Testis (tissue), 3 donors: Measurements from ENCODE around the gene CISD2. TPM values are rescaled to one million over a fixed set of nuclear protein-coding genes. Genes with fewer than 3 reads are reported as not detected.

Experiments used
- DNase-seq: peaks from one replicate; pipeline ENCODE4 v3.0.0-alpha.2; 2019
- H3K27ac ChIP-seq, 2 donors: fragments of 200-600 bp; sonication (generic); one replicate each; pipeline ENCODE4 v1.5.1; 2019
- H3K27me3 ChIP-seq: fragments of 200-600 bp; sonication (generic); one replicate; pipeline ENCODE4 v1.5.1; 2019
- H3K36me3 ChIP-seq: fragments of 200-600 bp; sonication (generic); one replicate; pipeline ENCODE4 v1.5.1; 2017; ENCODE audit warnings: low read depth; ENCODE audit errors: missing control alignments
- H3K4me1 ChIP-seq: fragments of 200-600 bp; sonication (generic); one replicate; pipeline ENCODE4 v1.5.1; 2019
- H3K4me3 ChIP-seq, 2 donors: fragments of 200-600 bp; sonication (generic); one replicate each; pipeline ENCODE4 v1.5.1; 2017 to 2019
- H3K9me3 ChIP-seq: fragments of 200-600 bp; sonication (generic); one replicate; pipeline ENCODE4 v1.5.1; 2017
- POLR2A ChIP-seq: fragments of 450-650 bp; IDR thresholded peaks from one replicate; pipeline ENCODE4 v1.6.1; 2017; ENCODE audit warnings: antibody characterized with exemption, mild to moderate bottlenecking, moderate library complexity
- WGBS, 2 donors: methylation state at CpG; one replicate each; pipeline ENCODE4 v1.1.5; 2018; 5-methylcytosine and 5-hydroxymethylcytosine counted together
- intact Hi-C: fragments of 100-400 bp; cut with DNase I; formaldehyde crosslinking; loops from one replicate; pipeline ENCODE4 v1.15.1; 2023; ENCODE audit warnings: low total_unique reads
- polyA plus RNA-seq: library from polyadenylated mRNA; stranded (reverse); fragments of 350-450 nt; fragmentation: Illumina TruSeq; extraction: RNeasy Lipid Tissue Mini Kit (QIAGEN cat#74804); gene quantifications from one replicate; pipeline ENCODE4 v1.2.3, GENCODE V29; 2014; ENCODE audit warnings: low read depth, low replicate concordance; ENCODE audit not compliant: insufficient read depth
- total RNA-seq, 2 donors: library from RNA; depleted of rRNA; stranded (reverse); fragments of >200 nt; gene quantifications; one replicate each; pipeline ENCODE4 v1.2.3, GENCODE V29; 2016
- TF ChIP-seq, protein P1 (sequence below), 3 experiments: fragments of 450-650 bp in 2 of 3; fragments of 200-600 bp in 1 of 3; sonication (generic) in 1 of 3; IDR thresholded peaks; one replicate each; pipeline ENCODE4 v1.5.1; 2016 to 2019; ENCODE audit warnings: antibody characterized with exemption in 3 of 3, mild to moderate bottlenecking in 2 of 3, moderate library complexity in 1 of 3

Gene CISD2
- total and polyA plus RNA-seq, 3 donors from 2014 or later = 8.4 to 19.4 (median 10.3) TPM

DNA sequence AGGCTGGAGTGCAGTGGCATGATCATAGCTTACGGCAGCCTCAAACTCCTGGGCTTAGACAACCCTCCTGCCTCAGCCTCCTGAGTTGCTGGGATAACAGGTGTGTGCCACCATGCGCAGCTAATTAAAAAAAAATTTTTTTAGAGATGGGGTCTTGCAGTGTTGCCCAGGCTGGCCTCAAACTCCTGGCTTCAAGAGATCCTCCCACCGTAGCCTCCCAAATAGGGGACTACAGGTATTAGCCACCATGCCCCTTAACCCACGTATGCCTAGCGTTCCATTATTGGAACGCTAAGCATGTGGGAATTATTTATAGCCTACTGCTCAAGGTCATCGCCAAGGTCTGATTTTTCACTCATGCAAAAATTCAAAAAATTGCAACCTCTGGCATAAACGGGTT, 21.1 kb upstream of the CISD2 start:
- H3K27ac ChIP-seq = no peak overlapping the region
- H3K9me3 ChIP-seq = no peaks in the 10 kb centered on the region
- H3K36me3 ChIP-seq = no peaks in the 10 kb centered on the region
- no peaks in the 10 kb centered on the region for H3K27me3 ChIP-seq
- WGBS, 2 donors = 90 to 91% methylated on average over 8 of the region's 8 CpGs
- H3K4me3 ChIP-seq = no peak overlapping the region
- DNase-seq = no peak
- intact Hi-C loops = no loop called here
- TF ChIP-seq POLR2A = no peak
- TF ChIP-seq, protein P1, sequence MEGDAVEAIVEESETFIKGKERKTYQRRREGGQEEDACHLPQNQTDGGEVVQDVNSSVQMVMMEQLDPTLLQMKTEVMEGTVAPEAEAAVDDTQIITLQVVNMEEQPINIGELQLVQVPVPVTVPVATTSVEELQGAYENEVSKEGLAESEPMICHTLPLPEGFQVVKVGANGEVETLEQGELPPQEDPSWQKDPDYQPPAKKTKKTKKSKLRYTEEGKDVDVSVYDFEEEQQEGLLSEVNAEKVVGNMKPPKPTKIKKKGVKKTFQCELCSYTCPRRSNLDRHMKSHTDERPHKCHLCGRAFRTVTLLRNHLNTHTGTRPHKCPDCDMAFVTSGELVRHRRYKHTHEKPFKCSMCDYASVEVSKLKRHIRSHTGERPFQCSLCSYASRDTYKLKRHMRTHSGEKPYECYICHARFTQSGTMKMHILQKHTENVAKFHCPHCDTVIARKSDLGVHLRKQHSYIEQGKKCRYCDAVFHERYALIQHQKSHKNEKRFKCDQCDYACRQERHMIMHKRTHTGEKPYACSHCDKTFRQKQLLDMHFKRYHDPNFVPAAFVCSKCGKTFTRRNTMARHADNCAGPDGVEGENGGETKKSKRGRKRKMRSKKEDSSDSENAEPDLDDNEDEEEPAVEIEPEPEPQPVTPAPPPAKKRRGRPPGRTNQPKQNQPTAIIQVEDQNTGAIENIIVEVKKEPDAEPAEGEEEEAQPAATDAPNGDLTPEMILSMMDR (IDR thresholded peaks at IDR 0.05) = no peak
- no peaks in the 10 kb centered on the region for H3K4me1 ChIP-seq

DNA sequence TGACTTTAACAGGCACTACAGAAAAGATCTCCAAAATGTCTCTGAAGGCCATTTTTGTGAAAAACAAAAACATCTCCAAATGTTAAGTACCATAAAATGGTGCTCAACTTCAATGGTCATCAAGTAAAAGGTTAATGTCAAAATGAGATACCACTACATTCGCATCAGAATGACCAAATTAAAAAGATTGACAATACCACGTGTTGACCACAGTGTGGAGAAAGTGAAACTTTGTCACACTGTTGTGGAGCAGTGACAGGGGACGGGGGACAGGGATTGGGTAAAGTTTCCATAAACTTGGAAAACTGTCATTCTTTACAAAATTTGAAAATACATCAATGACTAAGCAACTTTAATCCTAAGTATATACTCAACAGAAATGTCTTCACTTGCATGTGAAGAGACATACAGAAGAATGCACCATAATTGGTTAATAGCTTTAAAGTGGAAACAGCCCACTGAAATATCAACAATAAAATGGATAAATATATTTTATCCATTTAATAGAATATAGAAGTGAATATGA, 19.1 kb upstream of the CISD2 start:
- 72 to 80% methylated on average over 3 of the region's 3 CpGs for WGBS, 2 donors
- intact Hi-C loops = no loop called here
- no peaks in the 10 kb centered on the region for H3K9me3 ChIP-seq
- H3K4me3 ChIP-seq = no peak overlapping the region
- H3K4me1 ChIP-seq = no peaks in the 10 kb centered on the region
- no peaks in the 10 kb centered on the region for H3K27me3 ChIP-seq
- no peak for DNase-seq
- TF ChIP-seq POLR2A = no peak
- TF ChIP-seq, protein P1 (IDR thresholded peaks at IDR 0.05) = no peak
- H3K36me3 ChIP-seq = no peaks in the 10 kb centered on the region
- no peak overlapping the region for H3K27ac ChIP-seq

DNA sequence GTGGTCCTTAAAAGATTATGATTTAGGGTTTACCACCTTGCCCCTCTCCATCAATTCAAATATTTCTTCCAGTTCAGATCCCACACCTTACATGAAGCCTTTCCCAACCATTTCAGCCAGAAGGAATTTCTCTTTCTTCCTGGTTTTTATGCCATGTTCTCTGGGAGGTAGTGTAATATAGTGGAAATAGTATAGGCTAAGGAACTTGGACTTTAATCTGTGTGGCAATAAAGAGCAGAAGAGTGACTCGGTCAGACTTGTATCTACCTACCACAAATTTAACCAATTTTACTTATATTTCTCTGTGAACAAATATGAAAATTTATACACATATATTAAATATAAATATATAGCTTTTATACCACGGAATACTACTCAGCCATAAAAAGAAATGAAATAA, 18.4 kb upstream of the CISD2 start:
- intact Hi-C loops = no loop called here
- H3K36me3 ChIP-seq = no peaks in the 10 kb centered on the region
- H3K4me3 ChIP-seq = no peak overlapping the region
- H3K27ac ChIP-seq = no peak overlapping the region
- H3K9me3 ChIP-seq = no peaks in the 10 kb centered on the region
- whole genome bisulfite sequencing, 2 donors = 76 to 84% methylated on average over 2 of the region's 2 CpGs
- TF ChIP-seq, protein P1 (IDR thresholded peaks at IDR 0.05) = no peak
- DNase-seq = no peak
- H3K4me1 ChIP-seq = no peaks in the 10 kb centered on the region
- H3K27me3 ChIP-seq = no peaks in the 10 kb centered on the region

DNA sequence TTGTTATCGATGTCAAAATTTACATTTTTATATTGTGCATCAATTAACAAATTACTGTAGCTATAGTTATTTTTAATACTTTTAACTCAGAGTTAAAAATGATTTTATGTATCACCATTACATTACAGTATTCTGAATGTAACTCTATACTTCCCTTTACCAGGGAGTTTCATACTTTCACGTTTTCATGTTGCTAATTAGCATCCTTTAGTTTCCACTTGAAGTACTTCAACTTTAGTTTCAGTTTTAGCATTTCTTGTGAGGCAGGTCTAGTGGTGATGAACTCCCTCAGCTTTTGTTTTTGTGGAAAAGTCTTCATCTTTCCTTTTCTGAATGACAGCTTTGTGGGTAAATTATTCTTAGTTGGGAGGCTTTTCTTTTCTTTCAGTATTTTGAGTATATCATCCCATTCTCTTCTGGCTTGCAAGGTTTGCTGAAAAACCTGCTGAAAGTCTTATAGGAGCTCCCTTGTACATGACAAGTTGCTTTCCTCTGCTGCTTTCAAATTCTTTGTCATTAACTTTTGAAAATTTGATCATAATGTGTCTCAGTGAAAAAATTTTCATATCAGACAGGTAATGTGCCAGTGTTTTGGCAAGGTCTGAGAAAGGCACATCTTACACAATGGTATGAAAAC, 9.8 kb upstream of the CISD2 start:
- TF ChIP-seq, protein P1 (IDR thresholded peaks at IDR 0.05) = no peak
- TF ChIP-seq POLR2A = no peak
- no peak for DNase-seq
- no peaks in the 10 kb centered on the region for H3K36me3 ChIP-seq
- H3K27me3 ChIP-seq = no peaks in the 10 kb centered on the region
- H3K4me1 ChIP-seq = no peaks in the 10 kb centered on the region
- no peak overlapping the region for H3K4me3 ChIP-seq
- H3K27ac ChIP-seq = no peak overlapping the region
- H3K9me3 ChIP-seq = no peaks in the 10 kb centered on the region
- intact Hi-C loops = no loop called here
- 77 to 89% methylated on average over 2 of the region's 2 CpGs for WGBS, 2 donors
